Esophagus squamous epithelium (tissue), 4 donors: ENCODE data around the gene TMEM40.

ENCODE experiments used
- CTCF ChIP-seq, 6 experiments: fragments of 450-650 bp in 4 of 6; fragments of 200-600 bp in 2 of 6; sonication (generic) in 2 of 6; IDR thresholded peaks; one replicate each; pipeline ENCODE4 v1.5.1; 2016 to 2019; ENCODE audit warnings: antibody characterized with exemption in 6 of 6, mild to moderate bottlenecking in 4 of 6, moderate library complexity in 4 of 6
- POLR2A ChIP-seq, 4 donors: fragments of 450-650 bp; IDR thresholded peaks; one replicate each; pipeline ENCODE4 v1.6.1; 2017; ENCODE audit warnings: antibody characterized with exemption in 4 of 4, mild to moderate bottlenecking in 4 of 4, moderate library complexity in 3 of 4

GRCh38 chr3:12773030-12773709 lies 14.1 kb upstream of the TMEM40 start:
- TF ChIP-seq CTCF (IDR thresholded peaks at IDR 0.05) = no peak
- no peak for TF ChIP-seq POLR2A (IDR thresholded peaks at IDR 0.05)
